B cell (primary cell): ENCODE data around the gene ROPN1B.

Source experiments
- CTCF ChIP-seq: fragments of 200-600 bp; IDR thresholded peaks from one replicate; pipeline ENCODE4 v1.8.0; 2022; ENCODE audit warnings: antibody characterized with exemption, mild to moderate bottlenecking
- EZH2 ChIP-seq: IDR thresholded peaks from 2 replicates; pipeline ENCODE4 v1.6.1; 2012; ENCODE audit warnings: borderline replicate concordance, low read depth, mild to moderate bottlenecking, moderate library complexity, low read length; ENCODE audit not compliant: insufficient read depth, poor library complexity, severe bottlenecking

- TF ChIP-seq CTCF, result no peak
- TF ChIP-seq EZH2, result no peak
Observed at GRCh38 chr3:126015075-126015474, 46.1 kb downstream of the ROPN1B start.
